CD1c-positive myeloid dendritic cell (primary cell): ENCODE data around the gene SMAD2.
A peak's percentile ranks its signal among the peaks of the same experiment; 100 is the strongest.

ENCODE experiments used
- DNase-seq: peaks from one replicate; pipeline ENCODE4 v3.0.0-alpha.2; 2016; ENCODE audit errors: extremely low spot score

Gene SMAD2

DNA sequence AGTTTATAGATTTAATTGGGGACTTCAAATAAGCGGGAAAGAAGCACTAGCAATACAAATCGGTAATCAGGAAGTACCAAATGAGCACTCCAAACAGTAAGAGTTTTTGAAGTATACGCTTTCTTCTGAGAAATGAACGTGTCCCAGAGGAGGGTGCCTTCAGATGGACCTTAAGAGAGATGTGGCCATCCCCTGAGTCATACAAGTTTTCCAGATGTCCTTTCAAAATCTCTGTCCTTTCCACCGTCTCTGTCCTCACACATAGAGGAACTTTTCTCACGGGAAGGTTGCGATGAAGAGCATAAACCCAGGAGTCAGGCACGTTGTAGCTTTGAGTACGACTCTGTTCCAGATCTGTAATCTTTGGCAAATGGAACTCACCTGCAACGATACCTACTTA, 1.7 kb upstream of the SMAD2 start:
- peak; percentile 41 for DNase-seq

DNA sequence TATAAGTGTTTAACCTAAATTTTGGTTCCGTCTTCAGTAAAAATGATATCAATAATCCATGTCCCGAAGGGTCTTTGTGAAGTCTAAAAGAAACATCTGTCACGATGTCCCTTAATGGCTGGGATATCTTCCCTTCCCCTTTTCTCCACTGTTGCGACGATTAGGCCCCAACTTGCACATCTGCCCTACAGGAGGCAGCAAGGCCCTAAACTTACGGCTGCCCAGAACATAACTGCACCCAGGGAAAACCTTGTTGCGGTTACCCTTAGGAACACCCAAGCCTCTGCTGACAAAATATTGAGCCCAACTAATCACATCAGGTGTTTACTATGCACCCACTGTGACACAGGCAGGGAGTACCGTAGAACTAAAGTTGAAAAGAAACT, 1.3 kb upstream of the SMAD2 start:
- peak; percentile 60 for DNase-seq

DNA sequence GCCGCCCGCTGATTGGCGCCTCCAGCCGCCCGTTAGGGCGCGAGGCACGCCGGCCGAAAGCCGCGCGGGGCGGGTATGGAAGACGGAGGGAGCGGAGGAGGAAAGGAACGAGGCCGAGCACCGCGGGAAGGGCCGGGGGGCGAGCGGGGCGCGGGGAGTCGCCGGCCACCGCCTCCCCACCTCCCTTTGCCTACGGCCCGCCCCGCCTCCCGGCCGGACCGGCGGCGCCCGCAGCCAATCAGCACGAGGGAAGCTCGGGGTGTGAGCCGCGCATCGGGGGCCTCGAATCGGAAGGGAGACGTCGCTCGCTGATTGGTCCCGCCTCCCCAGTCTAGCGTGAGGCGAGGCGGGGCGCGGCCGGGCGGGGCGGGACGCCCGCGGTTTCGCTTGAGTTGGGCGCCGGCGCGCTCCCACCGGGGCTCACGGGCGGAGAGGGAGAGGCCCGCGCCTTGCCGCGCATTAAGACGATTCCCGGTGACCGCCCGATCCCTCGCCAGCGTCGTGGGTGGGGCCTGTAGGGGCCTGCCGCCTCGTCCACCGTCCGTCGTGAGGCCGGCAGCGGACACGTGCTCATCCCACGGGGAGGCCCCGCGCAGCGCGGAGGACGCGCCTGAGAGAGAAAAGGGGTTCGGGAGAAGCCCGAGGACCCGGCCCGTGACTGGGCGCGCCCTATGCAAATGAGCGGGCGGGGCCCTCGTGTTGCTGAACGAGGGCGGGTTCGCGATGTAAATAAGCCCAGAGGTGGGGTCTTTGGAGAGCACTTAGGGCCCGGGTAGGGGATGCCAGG, 665 bp upstream of the SMAD2 start:
- peak; percentile 98 for DNase-seq

DNA sequence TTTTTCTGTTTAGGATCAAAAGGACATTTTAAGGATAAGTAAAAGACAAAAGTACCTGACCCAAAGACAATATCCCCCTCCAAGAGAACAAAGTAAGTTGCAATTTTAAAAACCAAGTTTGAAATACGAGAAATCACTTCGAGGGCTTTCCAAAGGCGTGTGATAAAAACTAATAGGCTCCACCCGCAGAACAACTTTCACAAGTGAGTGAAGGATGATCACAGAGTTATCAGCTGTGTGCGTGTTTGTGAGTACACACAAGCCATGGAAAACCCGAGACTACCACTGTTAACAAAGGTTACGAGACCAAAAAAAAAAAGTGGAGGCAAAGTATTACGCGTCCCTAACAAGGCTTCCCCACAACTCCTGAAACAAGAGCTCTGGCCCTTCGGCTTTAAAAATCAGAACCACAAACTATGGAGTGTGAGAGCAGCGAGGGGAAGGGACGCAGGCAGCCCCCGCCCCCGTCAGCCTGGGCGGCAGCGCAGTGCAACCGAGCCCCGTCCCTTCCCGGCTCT, 719 bp downstream of the SMAD2 start:
- DNase-seq = no peak

DNA sequence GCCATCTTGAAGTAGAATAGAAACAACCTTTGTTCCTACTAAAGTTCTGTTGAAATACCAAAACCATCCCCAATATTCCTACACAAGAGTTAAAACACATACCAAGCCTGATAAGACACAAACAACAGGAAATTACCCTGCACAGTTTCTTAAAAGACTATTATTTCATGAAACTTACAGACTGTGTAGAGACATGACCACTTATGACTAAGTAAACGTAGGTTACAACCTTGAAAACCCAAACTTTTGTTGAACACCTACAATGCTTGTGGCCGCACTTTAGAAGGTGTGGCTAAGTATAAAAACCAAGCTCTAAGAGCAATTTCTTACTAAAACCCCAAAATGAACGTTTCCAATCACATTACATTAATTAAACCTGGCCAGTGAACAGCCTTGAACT, 2.0 kb downstream of the SMAD2 start:
- DNase-seq = no peak

DNA sequence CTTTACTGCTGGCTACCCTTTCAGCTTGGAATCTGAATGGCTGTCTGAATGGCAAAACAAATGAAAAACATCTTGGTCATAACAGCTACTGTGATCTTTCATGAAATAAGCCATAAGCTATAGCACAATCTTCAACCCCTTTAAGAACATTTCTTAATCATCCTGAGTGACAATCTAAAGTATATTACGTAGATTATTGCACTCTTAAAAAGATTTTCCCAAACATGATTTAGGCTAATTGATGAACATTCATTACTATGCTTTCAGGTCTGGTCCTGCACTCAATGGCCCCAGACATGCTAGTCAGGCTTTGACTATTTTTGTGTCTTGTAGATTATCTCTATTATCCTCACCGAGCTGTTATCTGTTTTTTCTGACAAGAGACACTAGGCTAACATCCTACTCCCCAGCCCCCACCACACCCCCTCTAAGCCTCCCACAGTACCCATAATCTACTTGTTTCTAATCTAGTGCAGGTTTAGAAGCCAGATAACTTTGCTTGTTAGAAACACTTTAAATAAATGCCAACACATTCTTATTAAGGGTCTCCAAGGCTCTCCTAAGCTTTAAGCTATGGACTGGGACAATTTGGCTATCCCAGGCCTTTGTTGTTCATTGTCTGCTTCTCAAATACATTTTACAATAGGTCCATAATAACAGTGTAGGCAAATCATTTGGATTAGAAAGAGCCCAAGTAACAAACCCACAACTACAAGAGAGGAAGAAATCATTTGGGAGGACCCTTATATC, 4.2 kb downstream of the SMAD2 start:
- no peak for DNase-seq

DNA sequence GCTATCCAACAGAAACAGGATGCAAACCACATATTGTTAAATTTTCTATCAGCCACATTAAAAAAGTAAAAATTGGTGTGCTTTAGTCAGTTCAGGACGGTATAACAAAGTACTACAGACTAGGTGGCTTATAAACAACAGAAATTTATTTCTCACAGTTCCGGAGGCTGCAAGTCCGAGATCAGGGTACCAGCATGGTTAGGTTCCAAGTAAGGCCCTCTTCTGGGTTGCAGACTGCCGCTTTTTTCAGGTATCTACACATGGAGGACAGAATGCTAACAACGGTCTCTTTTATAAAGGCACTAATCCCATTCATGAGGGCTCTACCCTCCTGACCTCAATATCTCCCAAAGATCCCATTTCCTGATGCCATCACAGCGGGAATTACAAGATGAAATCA, 10.5 kb downstream of the SMAD2 start:
- DNase-seq = no peak

DNA sequence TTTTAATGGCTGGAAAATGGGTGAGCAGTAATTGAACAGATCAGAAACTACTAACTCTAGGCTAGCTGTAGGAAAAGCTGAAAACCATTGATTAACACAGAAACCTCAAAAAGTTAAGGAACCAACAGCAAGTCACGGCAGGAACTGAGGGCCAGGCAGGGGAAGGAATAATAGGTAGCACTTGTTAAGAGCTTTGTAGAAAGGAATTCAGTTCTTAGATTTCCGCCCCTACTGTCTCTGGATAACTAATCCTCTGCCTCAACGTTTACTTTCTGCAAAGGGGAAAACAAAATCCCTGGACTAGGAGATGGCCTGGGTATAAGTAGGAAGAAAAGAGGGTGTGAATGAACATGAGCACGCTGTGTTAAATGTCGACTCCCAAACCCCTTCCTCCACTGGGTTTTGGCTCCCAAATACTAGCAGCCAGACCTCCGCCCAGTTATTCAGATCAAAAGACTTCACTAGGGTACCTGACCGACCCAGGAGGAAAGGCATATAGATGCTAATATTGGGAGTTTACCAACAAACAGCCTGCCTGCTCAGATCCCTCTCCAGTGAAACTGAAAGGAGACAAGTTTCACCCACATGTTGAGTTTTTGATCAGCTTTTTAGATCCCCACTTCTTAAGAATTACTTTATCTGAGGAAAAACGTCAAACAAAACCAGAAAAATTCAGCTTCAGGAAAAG, 12.4 kb downstream of the SMAD2 start:
- DNase-seq = no peak

DNA sequence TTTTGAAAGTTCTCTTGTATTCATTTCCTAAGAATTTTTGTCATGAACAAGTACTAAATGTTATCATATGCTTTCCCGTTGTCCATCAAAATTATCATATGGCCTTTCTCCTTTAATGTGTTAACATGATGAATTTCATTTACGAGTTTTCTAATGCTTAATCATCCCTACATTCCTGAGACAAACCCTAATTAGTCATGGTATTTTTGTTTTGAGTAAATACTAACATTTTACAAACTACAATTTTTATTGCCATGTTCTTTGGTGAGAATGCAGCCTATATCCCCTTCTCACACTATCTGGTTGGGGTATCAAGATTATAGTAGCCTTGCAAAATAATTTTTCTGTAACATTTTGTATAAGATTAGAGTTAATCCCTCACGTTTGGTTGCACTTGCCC, 14.5 kb downstream of the SMAD2 start:
- no peak for DNase-seq

DNA sequence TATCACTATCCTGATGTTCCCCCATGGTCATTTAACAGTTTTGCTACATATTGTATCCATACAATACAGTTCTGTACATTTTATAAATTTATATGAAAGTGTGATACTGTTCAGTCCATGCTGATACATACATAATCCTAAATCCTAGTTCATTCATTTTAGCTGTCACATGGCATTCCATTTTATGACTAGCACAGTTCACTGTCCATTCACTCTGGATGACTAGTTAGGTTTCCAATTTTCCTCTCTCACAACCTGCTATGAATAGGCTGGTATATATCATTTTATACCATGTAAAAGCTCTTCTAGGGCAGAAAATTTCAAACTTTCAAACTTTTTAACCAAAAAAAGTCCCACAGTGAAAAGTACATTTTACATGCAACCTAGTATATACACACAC, 15.2 kb downstream of the SMAD2 start:
- DNase-seq = no peak

DNA sequence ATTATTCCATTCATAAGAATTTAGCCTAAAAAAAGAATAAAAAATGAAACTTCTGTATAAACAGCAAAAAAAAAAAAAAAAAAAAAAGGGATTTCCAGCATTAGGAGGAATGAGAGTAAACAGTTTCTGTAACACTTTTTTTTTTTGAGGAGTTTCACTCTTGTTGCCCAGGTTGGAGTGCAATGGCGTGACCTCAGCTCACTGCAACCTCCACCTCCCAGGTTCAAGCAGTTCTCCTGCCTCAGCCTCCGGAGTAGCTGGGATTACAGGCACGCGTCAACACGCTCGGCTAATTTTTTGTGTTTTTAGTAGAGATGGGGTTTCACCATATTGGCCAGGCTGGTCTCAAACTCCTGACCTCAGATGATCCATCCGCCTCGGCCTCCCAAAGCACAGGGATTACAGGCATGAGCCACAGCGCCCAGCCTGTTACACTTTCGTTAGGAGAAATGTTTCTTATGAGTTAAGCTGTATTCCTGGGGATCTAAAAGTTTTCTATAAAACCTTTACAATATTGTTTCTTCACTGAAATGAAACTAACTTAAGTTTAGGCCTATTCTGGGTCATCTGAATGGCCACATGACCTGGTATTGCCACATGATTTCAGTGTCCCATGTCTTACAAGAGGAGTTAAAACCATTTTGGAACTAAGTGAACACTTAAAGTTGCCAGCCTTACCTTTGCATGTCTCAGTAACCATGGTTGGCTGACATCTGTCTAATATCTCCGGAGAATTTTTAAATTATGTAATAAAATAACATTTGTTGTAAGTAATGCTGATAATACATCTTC, 17.5 kb downstream of the SMAD2 start:
- no peak for DNase-seq

DNA sequence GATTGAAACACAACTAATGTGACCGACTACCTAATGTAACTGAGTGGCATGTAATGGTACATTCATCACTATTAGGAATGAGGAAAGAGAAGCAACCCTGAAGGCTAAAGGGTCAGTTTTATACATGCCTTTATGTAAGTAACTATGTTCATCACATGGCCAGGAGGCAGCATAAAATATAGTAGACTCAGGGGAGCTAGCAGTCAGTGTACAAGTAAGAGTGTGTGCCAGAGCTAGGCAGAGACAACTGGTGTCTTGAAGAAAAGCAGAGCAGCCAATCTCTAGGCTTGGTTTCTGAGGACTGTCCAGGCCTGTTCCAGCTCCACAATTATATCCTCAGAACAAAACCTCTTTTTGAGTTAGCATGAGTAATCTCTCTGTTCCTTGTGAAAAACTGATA, 18.1 kb downstream of the SMAD2 start:
- no peak for DNase-seq

DNA sequence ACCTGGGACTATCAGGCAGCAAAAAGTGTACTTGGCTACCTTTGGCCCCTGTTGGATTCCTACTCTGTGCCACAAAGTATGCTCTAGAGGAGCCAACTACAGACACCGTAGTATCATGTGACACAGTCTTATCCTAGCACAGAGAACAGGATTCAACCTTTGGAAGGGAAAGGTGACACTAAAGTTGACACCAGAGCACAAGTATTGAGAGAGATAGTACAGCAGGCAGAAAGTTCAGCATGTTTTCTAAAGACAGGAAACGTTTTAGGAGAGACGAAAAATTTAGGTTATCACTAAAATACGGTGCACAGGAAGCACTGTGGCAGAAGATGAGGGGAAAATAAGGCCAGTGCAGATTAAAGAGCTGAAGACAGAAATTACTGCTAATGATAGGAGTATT, 18.6 kb downstream of the SMAD2 start:
- no peak for DNase-seq

DNA sequence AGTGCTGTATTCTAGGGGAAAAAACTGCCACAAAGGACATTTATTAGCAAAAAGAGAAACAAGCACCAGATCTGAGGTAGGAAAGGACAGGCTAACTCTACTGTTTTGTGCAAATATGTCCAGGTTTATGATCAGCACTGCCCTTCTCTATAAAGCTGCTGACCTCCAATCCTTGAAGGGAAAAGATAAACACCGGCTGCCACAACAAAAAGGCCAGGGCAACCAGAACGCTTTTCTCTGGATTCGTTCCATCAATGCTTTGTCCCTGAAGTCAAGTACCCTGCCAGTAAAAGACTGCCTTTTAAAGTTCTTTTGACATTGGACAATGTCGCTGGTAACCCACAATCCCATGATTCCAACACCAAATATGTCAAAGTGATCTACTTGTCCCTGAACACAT, 21.0 kb downstream of the SMAD2 start:
- no peak for DNase-seq

DNA sequence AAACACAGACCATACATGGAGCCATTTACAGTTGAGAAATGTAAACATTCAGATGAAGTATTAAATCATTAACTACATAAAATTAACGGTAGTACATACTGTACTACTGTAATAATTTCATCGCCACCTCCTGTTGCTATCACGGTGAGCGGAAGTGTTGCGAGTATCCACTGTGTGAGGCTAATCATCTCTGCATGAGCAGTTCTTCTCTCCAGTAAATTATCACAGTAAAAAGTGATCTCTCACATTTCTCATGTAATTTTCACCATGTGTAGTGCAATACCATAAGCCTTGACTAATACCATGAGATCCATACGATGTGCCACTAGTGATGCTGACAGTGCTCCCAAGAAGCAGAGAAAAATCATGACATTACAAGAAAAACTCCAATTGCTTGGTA, 21.9 kb downstream of the SMAD2 start:
- no peak for DNase-seq

DNA sequence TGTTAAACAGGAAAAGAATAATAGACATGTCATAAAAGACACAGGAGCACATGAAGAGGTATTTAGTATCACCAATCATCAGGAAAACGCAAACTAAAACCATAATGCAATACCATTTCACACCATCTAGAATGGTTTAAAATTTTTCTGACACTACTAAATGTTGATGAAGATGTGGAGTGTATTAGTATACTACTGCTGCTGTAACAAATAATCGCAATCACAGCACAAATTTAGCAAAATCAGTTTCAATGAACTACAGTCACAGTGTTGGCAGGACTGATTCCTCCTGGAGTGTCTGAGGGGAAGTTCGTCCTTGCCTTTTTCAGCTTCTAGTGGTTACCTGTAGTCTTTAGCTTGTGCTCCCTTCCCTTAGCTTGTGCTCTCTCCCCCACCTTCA, 24.1 kb downstream of the SMAD2 start:
- DNase-seq = no peak

DNA sequence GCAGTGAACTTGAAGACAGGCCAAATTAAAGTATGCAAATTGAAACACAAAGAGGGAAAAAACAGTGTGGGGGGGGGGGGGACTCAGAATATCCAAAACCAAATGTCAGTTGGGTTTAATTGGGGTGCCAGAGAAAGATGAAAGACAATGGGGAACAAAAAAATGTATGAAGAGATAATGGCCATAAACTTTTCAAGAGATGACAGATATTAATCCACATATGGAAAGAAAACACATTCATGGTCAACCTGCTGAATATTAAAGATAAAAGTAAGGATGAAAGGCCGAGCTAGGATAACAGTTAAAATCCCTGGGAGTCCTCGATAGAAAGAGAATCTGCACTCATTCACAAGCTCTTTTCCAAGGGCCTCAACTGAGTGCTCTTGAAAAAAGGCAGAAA, 26.6 kb downstream of the SMAD2 start:
- no peak for DNase-seq

DNA sequence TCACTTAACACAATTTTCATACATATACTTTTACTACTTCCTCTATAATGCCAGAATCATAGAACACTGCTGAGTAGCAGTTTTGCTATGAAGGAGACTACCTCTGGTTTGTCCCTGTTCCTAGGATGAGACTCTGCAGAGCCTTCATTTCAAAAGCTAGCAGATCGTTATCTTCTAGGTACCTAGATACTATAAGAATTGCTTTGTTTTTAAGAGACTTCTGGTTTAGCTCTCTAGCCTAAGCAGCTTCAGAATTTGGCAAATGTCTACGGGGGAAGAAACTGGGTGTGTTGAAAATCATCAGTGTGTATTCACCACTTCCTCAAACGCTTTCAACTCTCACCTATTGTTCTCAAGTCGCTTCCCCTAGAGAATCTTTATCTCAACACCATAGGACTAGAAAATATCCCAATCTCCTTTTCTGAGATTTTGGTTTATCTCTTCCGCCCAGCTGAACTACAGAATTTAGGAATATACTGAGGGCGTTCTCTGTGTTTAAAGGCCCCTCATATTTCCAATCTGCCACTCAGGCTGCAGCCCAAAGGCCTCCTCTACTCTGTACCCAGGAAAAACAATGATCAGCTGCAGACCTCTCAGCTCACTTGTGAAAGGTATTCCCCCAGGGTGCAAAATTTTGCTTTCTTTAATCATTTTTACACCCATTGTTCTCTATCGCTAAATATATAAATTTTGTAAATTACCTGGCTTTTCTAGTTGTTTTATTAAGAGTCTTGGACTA, 28.7 kb downstream of the SMAD2 start:
- DNase-seq = peak; percentile 62

DNA sequence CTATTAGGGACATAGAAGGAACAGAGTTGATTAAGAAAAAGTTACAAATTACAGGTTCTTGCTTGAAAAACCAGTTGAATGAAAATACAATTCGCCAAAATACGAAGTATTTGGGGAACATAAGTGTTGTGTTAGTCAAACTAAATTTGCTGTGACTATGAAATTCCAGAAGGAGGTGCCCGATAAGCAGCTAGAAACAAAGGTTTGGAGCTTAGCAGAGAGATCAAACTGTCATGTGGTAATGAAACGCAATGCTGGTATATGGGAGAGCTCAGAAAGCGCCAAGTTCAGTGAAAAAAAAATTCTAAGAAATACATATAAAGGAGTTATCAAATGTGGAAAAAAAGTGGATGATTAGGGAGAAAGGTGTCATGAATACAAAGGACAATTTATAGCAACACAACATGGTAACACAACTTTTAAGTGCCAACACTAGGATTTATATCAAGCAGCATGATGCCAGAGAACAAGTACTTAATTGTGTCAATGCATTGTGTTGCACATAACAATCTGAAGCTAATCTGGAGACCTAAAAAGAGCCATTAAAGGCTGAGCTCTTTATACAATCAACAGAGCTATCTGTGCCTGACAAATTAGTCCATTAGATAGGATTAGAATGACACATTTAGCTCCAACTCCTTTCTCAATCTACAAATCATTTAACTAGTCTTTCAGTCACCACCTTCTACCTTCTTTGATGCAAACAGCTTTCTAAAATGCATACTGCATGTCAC, 31.2 kb downstream of the SMAD2 start:
- no peak for DNase-seq

DNA sequence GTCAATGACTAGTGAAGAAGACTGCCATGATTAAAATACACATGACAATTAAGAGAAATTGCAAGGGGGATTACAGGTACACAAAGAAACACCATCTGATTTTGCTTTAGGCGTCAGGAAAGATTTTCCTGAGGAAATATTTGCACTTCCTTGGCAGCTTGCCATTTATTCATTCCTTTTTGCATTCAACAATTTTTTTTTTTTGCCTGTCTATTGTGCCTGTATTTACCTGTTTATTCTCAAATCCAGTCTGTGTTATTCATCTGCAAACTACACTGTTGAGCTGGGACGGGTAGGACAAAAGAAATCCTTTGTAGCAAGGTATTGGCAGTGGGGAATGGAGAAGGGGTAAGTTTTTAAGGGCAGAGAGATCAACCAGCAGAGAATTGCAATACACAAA, 31.8 kb downstream of the SMAD2 start:
- DNase-seq = no peak

DNA sequence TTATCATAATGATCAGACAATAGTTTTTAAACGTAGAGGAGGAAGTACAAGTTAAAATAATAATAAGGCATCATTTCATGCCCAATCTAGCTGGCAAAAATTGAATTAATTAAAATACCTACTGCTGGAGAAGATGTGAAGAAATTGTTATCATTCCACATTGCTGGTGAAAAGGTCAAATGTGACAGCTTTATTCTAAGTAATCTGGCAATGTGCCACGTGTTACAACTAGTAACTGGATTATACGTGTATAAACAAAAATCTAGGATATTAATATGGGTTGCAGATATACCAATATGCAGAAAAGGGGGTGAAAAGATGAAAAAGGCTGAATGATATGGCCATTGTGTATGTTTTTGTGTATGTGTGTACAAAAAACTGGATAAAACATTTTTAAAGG, 32.4 kb downstream of the SMAD2 start:
- DNase-seq = no peak
